GM21619 (cell line): ENCODE data around the gene HEATR5B.
"Not testable (repeated sequence)": the region's sequence is repeated elsewhere in the genome, so short reads cannot be mapped to it uniquely, and the experiment has no call there.

Experiments used
- ATAC-seq: cut with Tn5 transposase; IDR thresholded peaks from one replicate; pipeline ENCODE4 v1.9.1; 2021; ENCODE audit not compliant: unreplicated experiment

Gene HEATR5B

GRCh38 chr2:36988008-36988407, 96.2 kb downstream of the HEATR5B start:
- ATAC-seq = no peak

- no peak for ATAC-seq
Observed at GRCh38 chr2:36982467-36982866, 101.7 kb downstream of the HEATR5B start.

GRCh38 chr2:36981911-36982310, 102.3 kb downstream of the HEATR5B start:
- ATAC-seq = no peak

GRCh38 chr2:36979007-36979406, 105.2 kb downstream of the HEATR5B start:
- not testable (repeated sequence) for ATAC-seq

GRCh38 chr2:36976065-36976464, 108.1 kb downstream of the HEATR5B start:
- ATAC-seq = no peak

- no peak for ATAC-seq
Observed at GRCh38 chr2:36975306-36975705, 108.9 kb downstream of the HEATR5B start.

GRCh38 chr2:36973320-36973719, 110.9 kb downstream of the HEATR5B start:
- ATAC-seq = no peak

- no peak for ATAC-seq
Observed at GRCh38 chr2:36971990-36972389, 112.2 kb downstream of the HEATR5B start.

- no peak for ATAC-seq
Observed at GRCh38 chr2:36967236-36967876, 116.8 kb downstream of the HEATR5B start.

GRCh38 chr2:36966370-36967235, 117.6 kb downstream of the HEATR5B start, which contains the start of gene STRN:
TSS of gene STRN (minus strand) at chr2:36966536. CDS start at chr2:36966463, 73 bp downstream.
- ATAC-seq = peak; percentile 98

GRCh38 chr2:36965751-36966369, 118.3 kb downstream of the HEATR5B start:
- ATAC-seq = peak; percentile 27

- ATAC-seq = no peak
Observed at GRCh38 chr2:36965206-36965605, 119.0 kb downstream of the HEATR5B start.

GRCh38 chr2:36964496-36965058, 119.6 kb downstream of the HEATR5B start:
- ATAC-seq = no peak

GRCh38 chr2:36963734-36964133, 120.4 kb downstream of the HEATR5B start:
- no peak for ATAC-seq

GRCh38 chr2:36963106-36963505, 121.1 kb downstream of the HEATR5B start:
- ATAC-seq = no peak

GRCh38 chr2:36960773-36961172, 123.4 kb downstream of the HEATR5B start:
- ATAC-seq = no peak

GRCh38 chr2:36960005-36960675, 124.0 kb downstream of the HEATR5B start:
- ATAC-seq = no peak

GRCh38 chr2:36954977-36955607, 129.1 kb downstream of the HEATR5B start:
- ATAC-seq = no peak

- ATAC-seq = no peak
Observed at GRCh38 chr2:36952748-36953197, 131.4 kb downstream of the HEATR5B start.

GRCh38 chr2:36951574-36951973, 132.6 kb downstream of the HEATR5B start:
- ATAC-seq = no peak
